DND-41 (cell line): ENCODE results near the gene PLSCR3.

ENCODE experiments used
- EZH2 ChIP-seq: IDR thresholded peaks from 3 replicates; pipeline ENCODE4 v1.6.1; 2012; ENCODE audit warnings: borderline replicate concordance, low read depth, mild to moderate bottlenecking, moderate library complexity, low read length, inconsistent platforms; ENCODE audit not compliant: severe bottlenecking
- TF ChIP-seq, protein P1 (sequence below): IDR thresholded peaks from 2 replicates; pipeline ENCODE4 v1.5.1; 2012; ENCODE audit warnings: borderline replicate concordance, low read length, moderate library complexity, mild to moderate bottlenecking; ENCODE audit not compliant: poor library complexity, severe bottlenecking; ENCODE audit errors: extremely low read depth

DNA sequence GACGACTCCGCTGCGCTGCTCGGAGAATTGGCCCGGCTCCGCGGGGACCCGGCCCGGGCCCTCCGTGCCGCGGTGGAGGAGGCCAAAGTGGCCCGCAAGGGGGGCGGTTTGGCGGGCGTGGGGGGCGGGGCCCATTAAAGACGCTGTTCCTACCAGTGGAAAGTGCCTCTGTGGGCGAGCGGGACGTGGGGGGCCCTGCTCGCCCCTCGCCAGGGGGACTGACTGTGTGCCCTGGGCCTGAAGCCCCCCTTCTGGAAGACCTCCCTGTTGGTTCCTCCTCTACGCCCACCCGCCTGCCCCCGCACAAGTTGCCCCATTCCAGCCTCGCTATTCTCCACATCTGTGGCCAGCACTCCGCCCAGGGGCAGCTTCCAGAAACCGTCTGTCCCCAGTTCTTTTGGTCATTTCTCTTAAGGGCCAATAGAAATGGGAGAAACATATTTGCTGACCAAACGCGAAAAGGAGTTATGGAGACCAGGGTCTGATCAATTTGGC, 43.1 kb upstream of the PLSCR3 start:
- TF ChIP-seq, protein P1, sequence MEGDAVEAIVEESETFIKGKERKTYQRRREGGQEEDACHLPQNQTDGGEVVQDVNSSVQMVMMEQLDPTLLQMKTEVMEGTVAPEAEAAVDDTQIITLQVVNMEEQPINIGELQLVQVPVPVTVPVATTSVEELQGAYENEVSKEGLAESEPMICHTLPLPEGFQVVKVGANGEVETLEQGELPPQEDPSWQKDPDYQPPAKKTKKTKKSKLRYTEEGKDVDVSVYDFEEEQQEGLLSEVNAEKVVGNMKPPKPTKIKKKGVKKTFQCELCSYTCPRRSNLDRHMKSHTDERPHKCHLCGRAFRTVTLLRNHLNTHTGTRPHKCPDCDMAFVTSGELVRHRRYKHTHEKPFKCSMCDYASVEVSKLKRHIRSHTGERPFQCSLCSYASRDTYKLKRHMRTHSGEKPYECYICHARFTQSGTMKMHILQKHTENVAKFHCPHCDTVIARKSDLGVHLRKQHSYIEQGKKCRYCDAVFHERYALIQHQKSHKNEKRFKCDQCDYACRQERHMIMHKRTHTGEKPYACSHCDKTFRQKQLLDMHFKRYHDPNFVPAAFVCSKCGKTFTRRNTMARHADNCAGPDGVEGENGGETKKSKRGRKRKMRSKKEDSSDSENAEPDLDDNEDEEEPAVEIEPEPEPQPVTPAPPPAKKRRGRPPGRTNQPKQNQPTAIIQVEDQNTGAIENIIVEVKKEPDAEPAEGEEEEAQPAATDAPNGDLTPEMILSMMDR: no peak
- TF ChIP-seq EZH2: no peak
